GM21515 (cell line): ENCODE results near the gene FGD4.
"Not testable (repeated sequence)": the region's sequence is repeated elsewhere in the genome, so short reads cannot be mapped to it uniquely, and the experiment has no call there.

Source experiments
- ATAC-seq: cut with Tn5 transposase; IDR thresholded peaks from one replicate; pipeline ENCODE4 v1.9.1; 2021; ENCODE audit not compliant: unreplicated experiment

Gene FGD4

GRCh38 chr12:32515137-32515873 lies 115.9 kb downstream of the FGD4 start:
- ATAC-seq: no peak

GRCh38 chr12:32516230-32516629 lies 116.9 kb downstream of the FGD4 start:
- ATAC-seq: no peak

GRCh38 chr12:32517966-32518365 lies 118.6 kb downstream of the FGD4 start:
- no peak for ATAC-seq

GRCh38 chr12:32519047-32519446 lies 119.7 kb downstream of the FGD4 start:
- ATAC-seq: no peak

GRCh38 chr12:32522331-32523221 lies 123.2 kb downstream of the FGD4 start:
- ATAC-seq: peak; percentile 76

GRCh38 chr12:32525802-32526201 lies 126.4 kb downstream of the FGD4 start:
- not testable (repeated sequence) for ATAC-seq

GRCh38 chr12:32526343-32526742 lies 127.0 kb downstream of the FGD4 start:
- not testable (repeated sequence) for ATAC-seq

GRCh38 chr12:32532422-32532821 lies 133.1 kb downstream of the FGD4 start:
- no peak for ATAC-seq

- ATAC-seq: no peak
These were observed 133.6 kb downstream of the FGD4 start for GRCh38 chr12:32532951-32533350.

- not testable (repeated sequence) for ATAC-seq
These were observed 134.1 kb downstream of the FGD4 start for GRCh38 chr12:32533506-32533905.

- ATAC-seq: peak; percentile 56
These were observed 134.7 kb downstream of the FGD4 start for GRCh38 chr12:32533971-32534590.

GRCh38 chr12:32534698-32535097 lies 135.3 kb downstream of the FGD4 start:
- no peak for ATAC-seq

- peak; percentile 54 for ATAC-seq
These were observed 136.1 kb downstream of the FGD4 start for GRCh38 chr12:32535288-32535999.

- no peak for ATAC-seq
These were observed 136.6 kb downstream of the FGD4 start for GRCh38 chr12:32536000-32536345.

- no peak for ATAC-seq
These were observed 142.5 kb downstream of the FGD4 start for GRCh38 chr12:32541754-32542374.

- no peak for ATAC-seq
These were observed 143.3 kb downstream of the FGD4 start for GRCh38 chr12:32542428-32543229.

- ATAC-seq: no peak
These were observed 145.5 kb downstream of the FGD4 start for GRCh38 chr12:32544893-32545292.

GRCh38 chr12:32545413-32545980 lies 146.1 kb downstream of the FGD4 start:
- ATAC-seq: no peak

GRCh38 chr12:32546272-32546671 lies 146.9 kb downstream of the FGD4 start:
- no peak for ATAC-seq
